RWPE2 (cell line): ENCODE results near the gene SHFL.
A peak's percentile ranks its signal among the peaks of the same experiment; 100 is the strongest.

ENCODE experiments used
- ATAC-seq: fragments of 200-7000 bp; cut with Tn5 transposase; 3 replicates; pipeline ENCODE4 v1.9.1; 2021; ENCODE audit warnings: low read depth
- DNase-seq: peaks from one replicate; pipeline ENCODE4 v3.0.0-alpha.2; 2020; ENCODE audit warnings: low spot score
- H3K27ac ChIP-seq: fragments of 450-650 bp; 2 replicates; pipeline ENCODE4 v1.5.1; 2017; ENCODE audit warnings: mild to moderate bottlenecking; ENCODE audit not compliant: poor library complexity, severe bottlenecking
- H3K27me3 ChIP-seq: fragments of 250-450 bp; sonication (Bioruptor Pico); 2 replicates; pipeline ENCODE4 v1.5.1; 2021; ENCODE audit warnings: mild to moderate bottlenecking, moderate library complexity; ENCODE audit not compliant: insufficient read depth, poor library complexity, severe bottlenecking
- H3K36me3 ChIP-seq: fragments of 250-450 bp; sonication (Bioruptor Pico); 2 replicates; pipeline ENCODE4 v1.5.1; 2020; ENCODE audit warnings: low read depth, mild to moderate bottlenecking, moderate library complexity
- H3K4me1 ChIP-seq: fragments of 250-450 bp; sonication (Bioruptor Pico); 2 replicates; pipeline ENCODE4 v1.5.1; 2021; ENCODE audit warnings: mild to moderate bottlenecking, moderate library complexity; ENCODE audit not compliant: insufficient read depth, poor library complexity, severe bottlenecking
- H3K4me3 ChIP-seq: fragments of 250-450 bp; sonication (Bioruptor Pico); 2 replicates; pipeline ENCODE4 v1.5.1; 2021; ENCODE audit warnings: mild to moderate bottlenecking, moderate library complexity; ENCODE audit not compliant: severe bottlenecking
- H3K9me3 ChIP-seq: fragments of 250-450 bp; sonication (Bioruptor Pico); 2 replicates; pipeline ENCODE4 v1.5.1; 2021; ENCODE audit warnings: mild to moderate bottlenecking, moderate library complexity; ENCODE audit not compliant: severe bottlenecking
- TF ChIP-seq, protein P1 (sequence below): fragments of 450-650 bp; IDR thresholded peaks from one replicate; pipeline ENCODE4 v1.5.1; 2017; ENCODE audit warnings: mild to moderate bottlenecking, moderate library complexity; ENCODE audit not compliant: poor library complexity, severe bottlenecking

The SHFL gene

DNA sequence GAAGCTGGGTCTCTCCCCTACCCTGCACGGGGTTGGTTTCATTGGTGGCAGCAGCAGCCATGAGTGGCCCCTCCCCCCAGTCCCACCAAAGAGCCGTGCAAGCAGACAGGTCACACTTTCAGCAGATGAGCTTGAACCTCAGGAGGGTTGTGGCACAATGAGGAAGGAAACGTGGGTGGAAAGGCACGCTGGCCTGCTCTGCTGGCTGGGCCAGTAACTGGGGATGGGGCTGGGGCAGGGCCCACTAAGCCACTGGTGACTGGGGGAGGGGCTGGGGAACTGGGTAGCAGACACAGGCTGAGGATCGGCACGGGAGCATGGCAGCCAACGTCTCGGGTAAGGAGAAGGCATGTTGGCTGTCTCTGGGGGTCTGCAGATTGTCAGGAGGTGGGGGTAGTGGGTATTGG, 25.3 kb downstream of the SHFL start, which contains the start of gene P2RY11:
P2RY11 (plus strand) TSS at position 289 of the 407 bp plus-strand sequence; CDS start at position 318, 29 bp downstream.
- Histone ChIP-seq H3K4me3 (no peak within 1 kb of the TSS), H3K9me3 (no peaks in the 10 kb centered on the region), H3K27ac (peak within 1 kb of the TSS; percentile 42), H3K4me1 (peaks cover 6% of the 10 kb centered on the region), H3K27me3 (no peaks in the 10 kb centered on the region), H3K36me3 (peaks cover 69% of the 10 kb centered on the region)
- TF ChIP-seq, protein P1, sequence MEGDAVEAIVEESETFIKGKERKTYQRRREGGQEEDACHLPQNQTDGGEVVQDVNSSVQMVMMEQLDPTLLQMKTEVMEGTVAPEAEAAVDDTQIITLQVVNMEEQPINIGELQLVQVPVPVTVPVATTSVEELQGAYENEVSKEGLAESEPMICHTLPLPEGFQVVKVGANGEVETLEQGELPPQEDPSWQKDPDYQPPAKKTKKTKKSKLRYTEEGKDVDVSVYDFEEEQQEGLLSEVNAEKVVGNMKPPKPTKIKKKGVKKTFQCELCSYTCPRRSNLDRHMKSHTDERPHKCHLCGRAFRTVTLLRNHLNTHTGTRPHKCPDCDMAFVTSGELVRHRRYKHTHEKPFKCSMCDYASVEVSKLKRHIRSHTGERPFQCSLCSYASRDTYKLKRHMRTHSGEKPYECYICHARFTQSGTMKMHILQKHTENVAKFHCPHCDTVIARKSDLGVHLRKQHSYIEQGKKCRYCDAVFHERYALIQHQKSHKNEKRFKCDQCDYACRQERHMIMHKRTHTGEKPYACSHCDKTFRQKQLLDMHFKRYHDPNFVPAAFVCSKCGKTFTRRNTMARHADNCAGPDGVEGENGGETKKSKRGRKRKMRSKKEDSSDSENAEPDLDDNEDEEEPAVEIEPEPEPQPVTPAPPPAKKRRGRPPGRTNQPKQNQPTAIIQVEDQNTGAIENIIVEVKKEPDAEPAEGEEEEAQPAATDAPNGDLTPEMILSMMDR, result no peak
- DNase-seq (no peak), ATAC-seq (no peak)

DNA sequence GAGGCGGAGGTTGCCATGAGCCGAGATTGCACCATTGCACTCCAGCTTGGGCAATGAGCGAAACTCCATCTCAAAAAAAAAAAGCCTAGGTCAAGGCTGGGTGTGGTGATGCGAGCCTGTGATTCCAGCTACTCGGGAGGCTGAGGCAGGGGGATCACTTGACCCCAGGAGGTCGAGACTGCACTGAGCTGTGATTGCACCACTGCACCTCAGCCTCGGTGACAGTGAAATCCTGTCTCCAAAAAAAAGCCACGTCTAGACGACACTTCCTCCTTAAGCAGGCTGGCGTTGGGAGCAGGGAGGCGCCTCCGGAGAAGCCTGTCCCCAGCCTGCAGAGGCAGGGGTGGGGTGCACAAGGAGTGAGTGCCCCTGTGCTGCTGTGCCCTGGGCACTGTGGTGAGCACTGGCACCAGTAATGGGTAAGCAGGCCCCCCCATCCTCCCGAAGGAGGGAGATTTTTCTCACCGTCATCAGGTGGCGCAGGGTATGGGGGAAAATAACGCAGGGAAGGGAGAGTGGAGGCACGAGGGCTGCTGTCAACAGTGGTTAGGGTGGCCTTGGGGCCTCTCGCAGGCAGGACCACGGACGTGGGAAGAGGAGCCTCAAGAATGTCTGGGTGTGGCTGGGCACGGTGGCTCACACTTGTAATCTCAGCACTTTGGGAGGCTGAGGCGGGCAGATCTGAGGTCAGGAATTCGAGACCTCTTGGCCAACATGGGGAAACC, 26.1 kb downstream of the SHFL start:
- Histone ChIP-seq H3K4me3 (no peak overlapping the region), H3K9me3 (no peaks in the 10 kb centered on the region), H3K36me3 (peaks cover 74% of the 10 kb centered on the region), H3K4me1 (peaks cover 4% of the 10 kb centered on the region), H3K27ac (peak overlapping the region; percentile 42), H3K27me3 (no peaks in the 10 kb centered on the region)
- ATAC-seq (no peak; the same call in 2 of the 3 replicates), DNase-seq (no peak)
- TF ChIP-seq, protein P1, result no peak

DNA sequence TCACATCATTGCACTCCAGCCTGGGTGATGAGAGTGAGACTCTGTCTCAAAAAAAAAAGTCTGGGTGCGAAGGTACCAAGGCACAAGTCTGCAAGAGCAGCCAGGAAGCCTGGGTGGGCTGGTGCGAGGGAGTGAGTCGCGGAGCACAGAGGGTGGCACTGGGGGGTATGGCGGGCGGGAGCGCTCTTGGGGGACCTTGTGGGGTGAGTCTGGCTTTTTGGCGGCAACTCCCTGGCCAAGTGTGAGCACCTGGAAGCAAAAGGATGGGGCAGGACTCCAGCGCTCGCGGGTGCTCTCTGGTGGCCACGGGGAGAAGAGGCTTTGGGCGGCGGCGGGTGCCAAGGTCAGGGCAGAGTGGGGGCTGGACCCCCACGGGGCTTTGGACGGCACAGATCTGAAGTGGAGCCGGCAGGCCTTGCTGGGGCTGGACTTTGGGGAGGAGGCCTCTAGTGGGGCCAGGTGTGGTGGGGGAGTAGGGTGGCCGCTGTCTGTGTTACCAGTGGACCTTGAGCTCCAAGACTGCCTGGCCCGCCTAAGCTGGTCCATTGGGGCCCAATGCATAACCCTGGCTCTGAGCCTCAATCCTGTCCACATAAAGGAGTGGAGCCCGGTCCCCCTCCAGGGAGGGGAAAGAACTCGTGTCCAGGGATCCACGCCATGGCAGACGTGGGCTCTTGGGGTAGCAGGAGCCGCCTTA, 26.9 kb downstream of the SHFL start:
- TF ChIP-seq, protein P1, result peak; percentile 73
- no peak for DNase-seq

DNA sequence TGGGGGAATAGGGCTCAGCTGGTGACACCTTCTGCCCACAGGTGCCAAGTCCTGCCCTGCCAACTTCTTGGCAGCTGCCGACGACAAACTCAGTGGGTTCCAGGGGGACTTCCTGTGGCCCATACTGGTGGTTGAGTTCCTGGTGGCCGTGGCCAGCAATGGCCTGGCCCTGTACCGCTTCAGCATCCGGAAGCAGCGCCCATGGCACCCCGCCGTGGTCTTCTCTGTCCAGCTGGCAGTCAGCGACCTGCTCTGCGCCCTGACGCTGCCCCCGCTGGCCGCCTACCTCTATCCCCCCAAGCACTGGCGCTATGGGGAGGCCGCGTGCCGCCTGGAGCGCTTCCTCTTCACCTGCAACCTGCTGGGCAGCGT, 27.5 kb downstream of the SHFL start:
- no peak overlapping the region for H3K27ac ChIP-seq

More for the DNA sequence above, 26.9 kb downstream of the SHFL start:
- Histone ChIP-seq H3K4me3 (no peak overlapping the region), H3K4me1 (no peaks in the 10 kb centered on the region), H3K27ac (peak overlapping the region; percentile 42), H3K27me3 (no peaks in the 10 kb centered on the region), H3K9me3 (no peaks in the 10 kb centered on the region), H3K36me3 (peaks cover 74% of the 10 kb centered on the region)
- peak; percentile 26 for ATAC-seq

More for the DNA sequence above, 27.5 kb downstream of the SHFL start:
- Histone ChIP-seq H3K36me3 (peaks cover 74% of the 10 kb centered on the region), H3K9me3 (no peaks in the 10 kb centered on the region), H3K4me1 (no peaks in the 10 kb centered on the region), H3K27me3 (no peaks in the 10 kb centered on the region), H3K4me3 (no peak overlapping the region)
- DNase-seq (no peak), ATAC-seq (no peak)
- TF ChIP-seq, protein P1, result peak; percentile 6
